ENCODE results near the gene ANKS1B.
A peak's percentile ranks its signal among the peaks of the same experiment; 100 is the strongest.

ANKS1B gene

DNA sequence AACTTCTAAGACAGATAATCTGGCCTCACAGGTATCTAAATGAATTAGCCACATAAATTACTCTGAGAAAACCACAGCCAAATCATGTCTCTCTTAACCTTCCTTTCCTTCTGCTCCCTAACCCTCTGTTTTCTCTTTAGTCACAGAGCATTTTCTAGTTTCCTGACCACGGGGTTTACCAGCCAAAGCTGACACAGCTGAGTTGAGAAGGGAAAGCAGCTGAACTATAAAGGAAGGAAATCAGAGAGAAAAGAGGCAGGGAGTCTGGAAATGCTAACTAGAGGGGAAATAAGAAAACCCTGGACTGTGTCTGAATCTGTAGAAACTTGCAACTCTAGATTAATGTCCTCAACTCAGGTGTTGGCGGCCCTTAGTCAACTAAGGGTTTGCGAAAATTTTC is 24.4 kb downstream of the ANKS1B start:
- no peak for TF ChIP-seq ZSCAN5A (tag by site-specific recombination; IDR thresholded peaks at IDR 0.05)
- no peak for TF ChIP-seq ZNF280C (tag by site-specific recombination; IDR thresholded peaks at IDR 0.05)
- TF ChIP-seq ZNF571 (tag by site-specific recombination; IDR thresholded peaks at IDR 0.05) = no peak
- 0 out of 2 replicates have a peak, but pooled peaks have one; percentile 44 for TF ChIP-seq ZXDB (tag by site-specific recombination; IDR thresholded peaks at IDR 0.05)
- ChIA-PET CTCF (no interaction called here), POLR2A (no interaction called here)
- Histone ChIP-seq H3K4me1 (ENCODE audit: control insufficient read depth, insufficient read depth, low read length) (peaks cover 14% of the 10 kb centered on the region), H3K36me3 (ENCODE audit: control insufficient read depth in 2 of 2, insufficient read depth in 1 of 2, low read length in 2 of 2) (no peaks in the 10 kb centered on the region), H3K4me3 (ENCODE audit: low read depth, low read length) (no peak overlapping the region), H3K27ac (ENCODE audit: extremely low read depth, low read depth, low read length) (no peak overlapping the region), H3K9me3 (ENCODE audit: control insufficient read depth, insufficient read depth, low read depth, low read length) (no peaks in the 10 kb centered on the region)

- no peaks in the 10 kb centered on the region for H3K36me3 ChIP-seq (ENCODE audit: control insufficient read depth in 2 of 2, insufficient read depth in 1 of 2, low read length in 2 of 2)
- TF ChIP-seq ZNF768 (tag by site-specific recombination; IDR thresholded peaks at IDR 0.05) (no peak), FEZF1 (tag by site-specific recombination; IDR thresholded peaks at IDR 0.05) (peak; percentile 37; the same call in 1 of the 2 replicates)
- TF ChIP-seq, protein P1, sequence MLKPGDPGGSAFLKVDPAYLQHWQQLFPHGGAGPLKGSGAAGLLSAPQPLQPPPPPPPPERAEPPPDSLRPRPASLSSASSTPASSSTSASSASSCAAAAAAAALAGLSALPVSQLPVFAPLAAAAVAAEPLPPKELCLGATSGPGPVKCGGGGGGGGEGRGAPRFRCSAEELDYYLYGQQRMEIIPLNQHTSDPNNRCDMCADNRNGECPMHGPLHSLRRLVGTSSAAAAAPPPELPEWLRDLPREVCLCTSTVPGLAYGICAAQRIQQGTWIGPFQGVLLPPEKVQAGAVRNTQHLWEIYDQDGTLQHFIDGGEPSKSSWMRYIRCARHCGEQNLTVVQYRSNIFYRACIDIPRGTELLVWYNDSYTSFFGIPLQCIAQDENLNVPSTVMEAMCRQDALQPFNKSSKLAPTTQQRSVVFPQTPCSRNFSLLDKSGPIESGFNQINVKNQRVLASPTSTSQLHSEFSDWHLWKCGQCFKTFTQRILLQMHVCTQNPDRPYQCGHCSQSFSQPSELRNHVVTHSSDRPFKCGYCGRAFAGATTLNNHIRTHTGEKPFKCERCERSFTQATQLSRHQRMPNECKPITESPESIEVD (tag by site-specific recombination; IDR thresholded peaks at IDR 0.05) = peak; percentile 34; the same call in 1 of the 2 replicates
- no peak overlapping the region for H3K4me3 ChIP-seq (ENCODE audit: low read depth, low read length)
- no peaks in the 10 kb centered on the region for H3K9me3 ChIP-seq (ENCODE audit: control insufficient read depth, insufficient read depth, low read depth, low read length)
- POLR2A ChIA-PET = no interaction called here
- CTCF ChIA-PET = no interaction called here
- peaks cover 14% of the 10 kb centered on the region for H3K4me1 ChIP-seq (ENCODE audit: control insufficient read depth, insufficient read depth, low read length)
- H3K27ac ChIP-seq (ENCODE audit: extremely low read depth, low read depth, low read length) = no peak overlapping the region
Observed at GRCh38 chr12:99959549-99960170, 25.1 kb downstream of the ANKS1B start.

GRCh38 chr12:99957866-99958466 is 26.8 kb downstream of the ANKS1B start:
- H3K4me3 ChIP-seq (ENCODE audit: low read depth, low read length) = no peak overlapping the region
- H3K36me3 ChIP-seq (ENCODE audit: control insufficient read depth in 2 of 2, insufficient read depth in 1 of 2, low read length in 2 of 2) = no peaks in the 10 kb centered on the region
- ChIA-PET CTCF (no interaction called here), POLR2A (no interaction called here)
- no peak overlapping the region for H3K27ac ChIP-seq (ENCODE audit: extremely low read depth, low read depth, low read length)
- peaks cover 11% of the 10 kb centered on the region for H3K4me1 ChIP-seq (ENCODE audit: control insufficient read depth, insufficient read depth, low read length)
- TF ChIP-seq ZNF19 (tag by site-specific recombination; IDR thresholded peaks at IDR 0.05; ENCODE audit: low read depth) (no peak), ZNF660 (tag by site-specific recombination; IDR thresholded peaks at IDR 0.05) (no peak), ZSCAN5A (tag by site-specific recombination; IDR thresholded peaks at IDR 0.05) (no peak), ZNF473 (tag by site-specific recombination; IDR thresholded peaks at IDR 0.05) (no peak), WT1 (tag by site-specific recombination; IDR thresholded peaks at IDR 0.05) (no peak)
- no peaks in the 10 kb centered on the region for H3K9me3 ChIP-seq (ENCODE audit: control insufficient read depth, insufficient read depth, low read depth, low read length)

Data from HEK293 (cell line).